ENCODE results near the gene NF1.

DNA sequence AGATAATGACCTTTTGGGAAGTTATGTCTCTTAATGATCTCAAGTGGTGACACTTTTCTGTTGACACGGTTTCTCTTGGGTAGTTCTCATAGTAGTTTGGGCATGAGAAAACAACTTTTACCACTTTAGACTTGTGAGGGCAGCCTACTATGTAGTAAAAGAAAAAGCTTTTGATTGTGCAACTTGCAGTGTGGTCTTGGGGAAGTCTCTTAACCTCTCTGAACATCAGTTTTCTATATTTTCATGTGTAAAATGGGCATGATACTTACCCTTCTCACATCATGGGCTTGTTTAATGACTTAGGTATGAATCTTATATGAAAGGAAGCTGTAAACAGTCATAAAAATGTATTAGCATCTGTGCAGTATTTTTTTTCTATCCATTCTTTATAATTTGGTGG is 11.2 kb downstream of the NF1 start:
- TF ChIP-seq, protein P1, sequence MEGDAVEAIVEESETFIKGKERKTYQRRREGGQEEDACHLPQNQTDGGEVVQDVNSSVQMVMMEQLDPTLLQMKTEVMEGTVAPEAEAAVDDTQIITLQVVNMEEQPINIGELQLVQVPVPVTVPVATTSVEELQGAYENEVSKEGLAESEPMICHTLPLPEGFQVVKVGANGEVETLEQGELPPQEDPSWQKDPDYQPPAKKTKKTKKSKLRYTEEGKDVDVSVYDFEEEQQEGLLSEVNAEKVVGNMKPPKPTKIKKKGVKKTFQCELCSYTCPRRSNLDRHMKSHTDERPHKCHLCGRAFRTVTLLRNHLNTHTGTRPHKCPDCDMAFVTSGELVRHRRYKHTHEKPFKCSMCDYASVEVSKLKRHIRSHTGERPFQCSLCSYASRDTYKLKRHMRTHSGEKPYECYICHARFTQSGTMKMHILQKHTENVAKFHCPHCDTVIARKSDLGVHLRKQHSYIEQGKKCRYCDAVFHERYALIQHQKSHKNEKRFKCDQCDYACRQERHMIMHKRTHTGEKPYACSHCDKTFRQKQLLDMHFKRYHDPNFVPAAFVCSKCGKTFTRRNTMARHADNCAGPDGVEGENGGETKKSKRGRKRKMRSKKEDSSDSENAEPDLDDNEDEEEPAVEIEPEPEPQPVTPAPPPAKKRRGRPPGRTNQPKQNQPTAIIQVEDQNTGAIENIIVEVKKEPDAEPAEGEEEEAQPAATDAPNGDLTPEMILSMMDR (IDR thresholded peaks at IDR 0.05; ENCODE audit: low read length) = no peak
- TF ChIP-seq EZH2 (IDR thresholded peaks at IDR 0.05; ENCODE audit: borderline replicate concordance, low read length) = no peak
